Skeletal muscle cell (primary cell): Measurements from ENCODE around the gene PIAS1.

ENCODE experiments used
- DNase-seq: peaks from one replicate; pipeline ENCODE4 v3.0.0-alpha.2; 2010; ENCODE audit warnings: low read depth
- H3K4me3 ChIP-seq: 2 replicates; pipeline ENCODE4 v1.5.1; 2011; ENCODE audit warnings: low read depth, mild to moderate bottlenecking, control low read depth, low read length, moderate library complexity

Gene PIAS1

GRCh38 chr15:68059630-68060029 lies 5.5 kb downstream of the PIAS1 start:
- DNase-seq: no peak
- no peak overlapping the region for H3K4me3 ChIP-seq

- no peak overlapping the region for H3K4me3 ChIP-seq
- DNase-seq: no peak
These were observed 7.1 kb downstream of the PIAS1 start for GRCh38 chr15:68061171-68061570.

- DNase-seq: no peak
- no peak overlapping the region for H3K4me3 ChIP-seq
These were observed 7.5 kb downstream of the PIAS1 start for GRCh38 chr15:68061602-68062001.

- no peak overlapping the region for H3K4me3 ChIP-seq
- DNase-seq: no peak
These were observed 8.1 kb downstream of the PIAS1 start for GRCh38 chr15:68062214-68062613.

- DNase-seq: no peak
- H3K4me3 ChIP-seq: no peak overlapping the region
These were observed 8.9 kb downstream of the PIAS1 start for GRCh38 chr15:68062946-68063465.

GRCh38 chr15:68063606-68064005 lies 9.5 kb downstream of the PIAS1 start:
- DNase-seq: no peak
- no peak overlapping the region for H3K4me3 ChIP-seq

- no peak overlapping the region for H3K4me3 ChIP-seq
- no peak for DNase-seq
These were observed 19.6 kb downstream of the PIAS1 start for GRCh38 chr15:68073576-68074288.

- no peak for DNase-seq
These were observed 21.8 kb downstream of the PIAS1 start for GRCh38 chr15:68075764-68076385.

GRCh38 chr15:68078365-68078764 lies 24.2 kb downstream of the PIAS1 start:
- DNase-seq: no peak
- H3K4me3 ChIP-seq: no peak overlapping the region

More at GRCh38 chr15:68075764-68076385, 21.8 kb downstream of the PIAS1 start:
- H3K4me3 ChIP-seq: no peak overlapping the region

GRCh38 chr15:68080334-68080733 lies 26.2 kb downstream of the PIAS1 start:
- H3K4me3 ChIP-seq: no peak overlapping the region
- no peak for DNase-seq

GRCh38 chr15:68080783-68081182 lies 26.7 kb downstream of the PIAS1 start:
- no peak overlapping the region for H3K4me3 ChIP-seq
- no peak for DNase-seq

GRCh38 chr15:68081869-68082505 lies 27.9 kb downstream of the PIAS1 start:
- H3K4me3 ChIP-seq: no peak overlapping the region
- DNase-seq: no peak

- DNase-seq: no peak
- no peak overlapping the region for H3K4me3 ChIP-seq
These were observed 28.6 kb downstream of the PIAS1 start for GRCh38 chr15:68082735-68083134.

- DNase-seq: no peak
- H3K4me3 ChIP-seq: no peak overlapping the region
These were observed 29.3 kb downstream of the PIAS1 start for GRCh38 chr15:68083463-68083862.

- H3K4me3 ChIP-seq: no peak overlapping the region
- no peak for DNase-seq
These were observed 30.9 kb downstream of the PIAS1 start for GRCh38 chr15:68085052-68085451.

GRCh38 chr15:68091743-68092142 lies 37.6 kb downstream of the PIAS1 start:
- DNase-seq: no peak
- no peak overlapping the region for H3K4me3 ChIP-seq

- DNase-seq: no peak
- H3K4me3 ChIP-seq: no peak overlapping the region
These were observed 42.0 kb downstream of the PIAS1 start for GRCh38 chr15:68096099-68096498.

- DNase-seq: no peak
- no peak overlapping the region for H3K4me3 ChIP-seq
These were observed 42.9 kb downstream of the PIAS1 start for GRCh38 chr15:68097029-68097428.

GRCh38 chr15:68098465-68098864 lies 44.4 kb downstream of the PIAS1 start:
- no peak for DNase-seq
- H3K4me3 ChIP-seq: no peak overlapping the region

GRCh38 chr15:68100194-68100593 lies 46.1 kb downstream of the PIAS1 start:
- no peak overlapping the region for H3K4me3 ChIP-seq

GRCh38 chr15:68103603-68104002 lies 49.5 kb downstream of the PIAS1 start:
- DNase-seq: no peak
- H3K4me3 ChIP-seq: no peak overlapping the region

More at GRCh38 chr15:68100194-68100593, 46.1 kb downstream of the PIAS1 start:
- DNase-seq: no peak
